ENCODE results near the gene SRGAP1.
"Not testable (repeated sequence)": the region's sequence is repeated elsewhere in the genome, so short reads cannot be mapped to it uniquely, and the experiment has no call there.

SRGAP1 gene

DNA sequence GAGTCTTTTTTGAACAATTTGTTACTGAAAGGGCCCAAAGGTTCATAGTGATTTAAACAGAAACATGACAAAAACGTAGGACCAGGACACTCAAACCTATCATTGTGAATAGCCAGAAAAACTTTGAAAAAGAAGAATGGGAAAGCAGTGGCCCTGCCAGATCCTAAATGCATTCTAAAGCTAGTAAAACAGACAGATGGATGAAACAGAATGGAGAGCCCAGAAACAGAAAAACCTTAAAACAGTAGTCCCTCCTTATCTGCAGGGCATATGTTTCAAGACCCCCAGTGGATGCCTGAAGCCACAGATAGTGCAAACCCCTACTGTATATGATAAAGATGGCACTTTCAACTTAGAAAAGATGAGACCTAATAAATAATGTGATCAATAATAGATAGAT is 283.9 kb downstream of the SRGAP1 start:
- no peak for DNase-seq (ENCODE audit: low read depth)
- no peak overlapping the region for H3K4me3 ChIP-seq (ENCODE audit: control insufficient read depth, low read depth, low read length)

DNA sequence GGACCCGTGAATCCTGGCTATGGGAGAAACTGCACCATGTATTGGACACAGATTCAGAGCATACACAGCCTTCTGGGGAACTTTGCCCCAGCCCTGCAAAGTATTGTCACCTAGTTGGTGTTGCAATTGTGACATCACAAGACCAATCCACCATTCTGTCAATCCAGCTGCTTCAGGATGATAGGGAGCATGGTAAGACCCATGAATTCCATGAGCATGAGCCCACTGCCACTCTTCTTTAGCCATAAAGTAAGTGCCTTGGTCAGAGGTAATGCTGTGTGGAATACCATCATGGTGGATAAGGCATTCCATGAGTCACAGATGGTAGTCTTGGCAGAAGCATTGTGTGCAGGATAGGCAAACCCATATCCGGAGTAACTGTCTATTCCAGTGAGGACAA is 286.0 kb downstream of the SRGAP1 start:
- not testable (repeated sequence) for H3K4me3 ChIP-seq (ENCODE audit: control insufficient read depth, low read depth, low read length); DNase-seq (ENCODE audit: low read depth)

More for the DNA sequence above, 283.9 kb downstream of the SRGAP1 start:
- TF ChIP-seq, protein P1, sequence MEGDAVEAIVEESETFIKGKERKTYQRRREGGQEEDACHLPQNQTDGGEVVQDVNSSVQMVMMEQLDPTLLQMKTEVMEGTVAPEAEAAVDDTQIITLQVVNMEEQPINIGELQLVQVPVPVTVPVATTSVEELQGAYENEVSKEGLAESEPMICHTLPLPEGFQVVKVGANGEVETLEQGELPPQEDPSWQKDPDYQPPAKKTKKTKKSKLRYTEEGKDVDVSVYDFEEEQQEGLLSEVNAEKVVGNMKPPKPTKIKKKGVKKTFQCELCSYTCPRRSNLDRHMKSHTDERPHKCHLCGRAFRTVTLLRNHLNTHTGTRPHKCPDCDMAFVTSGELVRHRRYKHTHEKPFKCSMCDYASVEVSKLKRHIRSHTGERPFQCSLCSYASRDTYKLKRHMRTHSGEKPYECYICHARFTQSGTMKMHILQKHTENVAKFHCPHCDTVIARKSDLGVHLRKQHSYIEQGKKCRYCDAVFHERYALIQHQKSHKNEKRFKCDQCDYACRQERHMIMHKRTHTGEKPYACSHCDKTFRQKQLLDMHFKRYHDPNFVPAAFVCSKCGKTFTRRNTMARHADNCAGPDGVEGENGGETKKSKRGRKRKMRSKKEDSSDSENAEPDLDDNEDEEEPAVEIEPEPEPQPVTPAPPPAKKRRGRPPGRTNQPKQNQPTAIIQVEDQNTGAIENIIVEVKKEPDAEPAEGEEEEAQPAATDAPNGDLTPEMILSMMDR (IDR thresholded peaks at IDR 0.05; ENCODE audit: control insufficient read depth, insufficient read depth, low read depth, low read length, missing control alignments): no peak

DNA sequence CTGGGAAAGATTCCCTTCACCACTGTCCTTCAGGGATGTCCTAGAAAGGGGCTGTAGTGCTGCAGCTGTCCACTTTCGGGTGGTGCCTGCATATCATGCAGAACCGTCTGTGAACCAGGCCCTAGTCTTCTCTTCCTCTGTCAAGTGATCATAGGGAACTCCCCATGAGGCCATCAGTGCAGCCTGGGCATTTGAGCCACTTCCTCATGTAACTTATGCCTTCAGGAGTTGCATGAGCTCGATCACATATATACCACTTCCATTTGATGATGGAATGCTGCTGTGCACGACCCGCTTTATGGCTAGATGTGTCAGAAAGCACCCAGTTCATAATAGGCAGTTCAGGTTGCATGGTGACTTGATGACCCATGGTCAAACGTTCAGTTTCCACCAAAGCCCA is 287.0 kb downstream of the SRGAP1 start:
- not testable (repeated sequence) for DNase-seq (ENCODE audit: low read depth); H3K4me3 ChIP-seq (ENCODE audit: control insufficient read depth, low read depth, low read length)

DNA sequence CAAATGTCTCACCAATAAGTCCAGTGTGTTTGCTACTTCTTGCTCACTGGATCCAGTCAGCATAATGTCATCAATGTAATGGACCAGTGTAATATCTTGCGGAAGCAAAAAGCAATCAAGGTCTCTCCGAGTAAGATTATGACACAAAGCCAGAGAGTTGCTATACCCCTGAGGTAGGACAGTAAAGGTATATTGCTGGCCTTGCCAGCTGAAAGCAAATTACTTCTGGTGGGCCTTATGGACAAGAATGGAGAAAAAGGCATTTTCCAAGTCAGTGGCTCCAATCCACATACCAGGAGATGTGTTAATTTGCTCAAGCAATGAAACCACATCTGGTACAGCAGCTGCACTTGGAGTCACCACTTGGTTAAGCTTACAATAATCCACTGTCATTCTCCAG is 288.2 kb downstream of the SRGAP1 start:
- H3K4me3 ChIP-seq (ENCODE audit: control insufficient read depth, low read depth, low read length); DNase-seq (ENCODE audit: low read depth): not testable (repeated sequence)

DNA sequence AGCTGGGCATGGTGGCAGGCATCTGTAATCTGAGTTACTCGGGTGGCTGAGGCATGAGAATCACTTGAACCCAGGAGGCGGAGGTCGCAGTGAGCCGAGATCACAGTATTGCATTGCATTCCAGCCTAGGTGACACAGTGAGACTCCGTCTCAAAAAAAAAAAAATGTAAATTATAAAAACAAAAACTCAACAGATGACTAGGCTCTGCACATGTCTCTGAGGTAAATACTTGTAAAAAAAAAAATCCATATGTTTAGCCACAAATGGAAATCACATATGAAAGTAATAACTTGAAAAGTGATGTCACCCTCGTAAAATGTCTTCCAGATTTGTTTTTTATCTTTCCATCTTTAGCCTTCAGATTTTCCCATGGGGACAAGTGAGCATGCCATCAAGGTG is 292.6 kb downstream of the SRGAP1 start:
- H3K4me3 ChIP-seq (ENCODE audit: control insufficient read depth, low read depth, low read length): no peak overlapping the region
- TF ChIP-seq, protein P1 (IDR thresholded peaks at IDR 0.05; ENCODE audit: control insufficient read depth, insufficient read depth, low read depth, low read length, missing control alignments): no peak
- no peak for DNase-seq (ENCODE audit: low read depth)

DNA sequence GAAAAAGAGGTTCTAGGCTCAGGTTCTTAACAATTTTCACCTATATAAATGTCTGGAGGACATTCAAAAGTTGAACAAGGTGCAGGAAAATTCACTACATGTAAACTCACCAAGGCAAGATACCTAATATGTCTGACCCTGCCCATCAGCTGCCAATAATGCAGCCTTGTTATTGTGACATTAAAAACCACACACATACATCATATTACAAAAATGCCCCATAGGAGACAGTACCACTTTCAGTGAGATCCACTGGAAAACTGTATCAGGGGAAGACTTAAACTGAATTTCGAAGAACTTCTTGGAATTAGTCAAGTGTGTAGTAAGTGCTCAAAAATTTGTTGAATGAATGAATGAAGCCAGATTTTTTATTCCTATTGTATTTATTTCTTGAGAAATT is 294.5 kb downstream of the SRGAP1 start:
- TF ChIP-seq, protein P1 (IDR thresholded peaks at IDR 0.05; ENCODE audit: control insufficient read depth, insufficient read depth, low read depth, low read length, missing control alignments): no peak
- H3K4me3 ChIP-seq (ENCODE audit: control insufficient read depth, low read depth, low read length): no peak overlapping the region
- no peak for DNase-seq (ENCODE audit: low read depth)

DNA sequence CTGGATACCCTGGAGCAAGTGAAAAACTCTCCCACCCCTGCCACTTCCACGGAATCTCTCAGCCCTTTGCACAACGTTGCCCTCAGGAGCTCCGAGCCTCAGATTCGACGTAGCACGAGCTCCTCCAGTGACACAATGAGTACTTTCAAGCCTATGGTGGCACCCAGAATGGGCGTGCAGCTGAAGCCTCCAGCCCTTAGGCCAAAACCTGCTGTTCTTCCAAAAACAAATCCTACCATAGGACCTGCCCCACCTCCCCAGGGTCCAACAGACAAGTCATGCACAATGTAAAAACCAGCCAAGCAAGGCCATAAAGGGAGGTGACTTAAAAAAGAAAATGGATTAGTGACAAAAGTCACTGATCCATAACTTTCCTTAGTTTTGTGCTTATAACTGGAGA is 297.9 kb downstream of the SRGAP1 start:
- no peak overlapping the region for H3K4me3 ChIP-seq (ENCODE audit: control insufficient read depth, low read depth, low read length)
- TF ChIP-seq, protein P1 (IDR thresholded peaks at IDR 0.05; ENCODE audit: control insufficient read depth, insufficient read depth, low read depth, low read length, missing control alignments): no peak
- no peak for DNase-seq (ENCODE audit: low read depth)

DNA sequence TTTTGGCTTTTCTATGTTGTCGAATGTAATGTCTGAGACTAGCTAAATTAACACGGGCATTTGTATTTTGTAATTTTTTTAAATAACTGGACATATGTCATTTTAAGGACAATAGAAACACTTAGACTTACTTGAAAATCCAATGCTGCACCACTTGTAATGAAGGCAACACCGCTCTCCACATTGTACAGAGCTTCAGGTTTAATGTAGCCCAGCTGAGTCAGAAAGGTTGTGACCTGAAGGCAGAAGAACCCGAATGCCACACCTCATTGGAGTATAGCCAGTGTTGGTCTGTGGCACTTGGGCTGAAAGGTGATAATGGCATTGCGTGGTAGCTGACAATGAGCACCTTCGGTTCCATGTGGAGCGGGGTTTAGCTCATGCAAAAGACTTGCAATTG is 298.3 kb downstream of the SRGAP1 start:
- no peak overlapping the region for H3K4me3 ChIP-seq (ENCODE audit: control insufficient read depth, low read depth, low read length)

More for the DNA sequence above, 298.3 kb downstream of the SRGAP1 start:
- DNase-seq (ENCODE audit: low read depth): no peak
- TF ChIP-seq, protein P1 (IDR thresholded peaks at IDR 0.05; ENCODE audit: control insufficient read depth, insufficient read depth, low read depth, low read length, missing control alignments): no peak
